HFF-Myc (cell line): ENCODE results near the gene RAB22A.

ENCODE experiments used
- DNase-seq: peaks from one replicate; pipeline ENCODE4 v3.0.0-alpha.2; 2011; ENCODE audit warnings: low read depth; ENCODE audit errors: extremely low read depth
- H3K4me3 ChIP-seq: replicated peaks from 2 replicates; pipeline ENCODE4 v1.5.1; 2011; ENCODE audit warnings: low read depth, mild to moderate bottlenecking, control low read depth, low read length
- CTCF ChIP-seq: IDR thresholded peaks from 2 replicates; pipeline ENCODE4 v1.5.1; 2012; ENCODE audit warnings: mild to moderate bottlenecking, low read depth, low read length, control low read depth; ENCODE audit errors: missing control alignments

RAB22A gene

GRCh38 chr20:58287638-58288037, 21.9 kb upstream of the RAB22A start:
- no peak overlapping the region for H3K4me3 ChIP-seq
- no peak for DNase-seq
- TF ChIP-seq CTCF, result no peak

GRCh38 chr20:58289143-58289542, 20.4 kb upstream of the RAB22A start:
- TF ChIP-seq CTCF, result no peak
- H3K4me3 ChIP-seq, result no peak overlapping the region
- DNase-seq, result no peak

GRCh38 chr20:58293453-58293852, 16.1 kb upstream of the RAB22A start:
- no peak for DNase-seq
- no peak for TF ChIP-seq CTCF
- no peak overlapping the region for H3K4me3 ChIP-seq

GRCh38 chr20:58294497-58295455, 14.7 kb upstream of the RAB22A start:
- TF ChIP-seq CTCF, result no peak
- DNase-seq, result no peak
- H3K4me3 ChIP-seq, result no peak overlapping the region

- TF ChIP-seq CTCF, result no peak
- no peak overlapping the region for H3K4me3 ChIP-seq
- no peak for DNase-seq
Measured at GRCh38 chr20:58296051-58296837, 13.3 kb upstream of the RAB22A start.

GRCh38 chr20:58297394-58297793, 12.1 kb upstream of the RAB22A start:
- DNase-seq, result no peak
- no peak overlapping the region for H3K4me3 ChIP-seq
- no peak for TF ChIP-seq CTCF
